HEK293 (cell line): ENCODE data around the gene PIK3R4.

Experiments
- CTCF ChIA-PET: fragments of 350-600 bp; formaldehyde crosslinking; extraction: SDS; loops from one replicate; lab custom pipeline; 2021; ENCODE audit warnings: antibody characterized with exemption; lab: Yijun Ruan, JAX
- POLR2A ChIA-PET: fragments of 300-600 bp; formaldehyde crosslinking; extraction: SDS; loops from one replicate; lab custom pipeline; 2020; ENCODE audit warnings: antibody characterized with exemption, inconsistent platforms; lab: Yijun Ruan, JAX
- H3K27ac ChIP-seq: fragments of 200-500 bp; sonication (Bioruptor generic); 2 replicates; pipeline ENCODE4 v1.5.1; 2014; ENCODE audit warnings: low read depth, low read length, control low read depth, inconsistent platforms; ENCODE audit errors: extremely low read depth
- H3K36me3 ChIP-seq, 2 experiments: fragments of 200-500 bp in 1 of 2; sonication (Bioruptor generic) in 1 of 2; 1 replicate in 1 of 2; 2 replicates in 1 of 2; pipeline ENCODE4 v1.5.1; 2014 to 2017; ENCODE audit warnings: inconsistent platforms in 2 of 2, low read length in 2 of 2; ENCODE audit not compliant: control insufficient read depth in 2 of 2, insufficient read depth in 1 of 2
- H3K4me1 ChIP-seq: fragments of 200-500 bp; sonication (Bioruptor generic); 2 replicates; pipeline ENCODE4 v1.5.1; 2014; ENCODE audit warnings: mild to moderate bottlenecking, low read length, inconsistent platforms; ENCODE audit not compliant: control insufficient read depth, insufficient read depth
- H3K4me3 ChIP-seq: 2 replicates; pipeline ENCODE4 v1.5.1; 2011; ENCODE audit warnings: low read depth, mild to moderate bottlenecking, control low read depth, low read length, moderate library complexity
- H3K9me3 ChIP-seq: fragments of 200-500 bp; sonication (Bioruptor generic); 2 replicates; pipeline ENCODE4 v1.5.1; 2014; ENCODE audit warnings: low read depth, low read length, inconsistent platforms; ENCODE audit not compliant: control insufficient read depth, insufficient read depth
- GLI4 ChIP-seq: fragments of 450-650 bp; formaldehyde crosslinking; IDR thresholded peaks from 2 replicates; pipeline ENCODE4 v1.5.1; 2016; ENCODE audit warnings: missing biosample characterization, missing genetic modification characterization
- HOXA7 ChIP-seq: sonication (generic); formaldehyde crosslinking; IDR thresholded peaks from 2 replicates; pipeline ENCODE4 v1.8.1; 2022; ENCODE audit warnings: missing genetic modification reagents, borderline replicate concordance
- PRDM2 ChIP-seq: fragments of 450-650 bp; formaldehyde crosslinking; IDR thresholded peaks from 2 replicates; pipeline ENCODE4 v1.5.1; 2016; ENCODE audit warnings: missing biosample characterization, missing genetic modification characterization, borderline replicate concordance
- TSHZ1 ChIP-seq: fragments of 450-650 bp; formaldehyde crosslinking; IDR thresholded peaks from 2 replicates; pipeline ENCODE4 v1.5.1; 2016; ENCODE audit warnings: missing biosample characterization, missing genetic modification characterization, borderline replicate concordance
- ZBTB20 ChIP-seq: fragments of 450-650 bp; formaldehyde crosslinking; IDR thresholded peaks from 2 replicates; pipeline ENCODE4 v1.5.1; 2016; ENCODE audit warnings: missing biosample characterization, missing genetic modification characterization
- ZBTB44 ChIP-seq: fragments of 450-650 bp; IDR thresholded peaks from 2 replicates; pipeline ENCODE4 v1.5.1; 2018; ENCODE audit warnings: missing biosample characterization, mild to moderate bottlenecking, missing genetic modification characterization
- ZBTB49 ChIP-seq: fragments of 450-650 bp; formaldehyde crosslinking; IDR thresholded peaks from 2 replicates; pipeline ENCODE4 v1.5.1; 2016; ENCODE audit warnings: missing biosample characterization, missing genetic modification characterization, low read depth
- ZNF114 ChIP-seq: fragments of 450-650 bp; formaldehyde crosslinking; IDR thresholded peaks from 2 replicates; pipeline ENCODE4 v1.5.0; 2017; ENCODE audit warnings: missing biosample characterization, missing genetic modification characterization
- ZNF2 ChIP-seq: fragments of 450-650 bp; formaldehyde crosslinking; IDR thresholded peaks from 2 replicates; pipeline ENCODE4 v1.5.1; 2016; ENCODE audit warnings: missing biosample characterization, missing genetic modification characterization
- ZNF239 ChIP-seq: fragments of 450-650 bp; formaldehyde crosslinking; IDR thresholded peaks from 2 replicates; pipeline ENCODE4 v1.5.1; 2016; ENCODE audit warnings: missing biosample characterization, missing genetic modification characterization
- ZNF341 ChIP-seq: fragments of 450-650 bp; formaldehyde crosslinking; IDR thresholded peaks from 2 replicates; pipeline ENCODE4; 2016; ENCODE audit warnings: low read depth, missing biosample characterization, missing genetic modification characterization
- ZNF391 ChIP-seq: fragments of 450-650 bp; formaldehyde crosslinking; IDR thresholded peaks from 2 replicates; pipeline ENCODE4 v1.5.1; 2016; ENCODE audit warnings: low read depth, missing biosample characterization, missing genetic modification characterization, borderline replicate concordance
- ZNF416 ChIP-seq: fragments of 450-650 bp; formaldehyde crosslinking; IDR thresholded peaks from 2 replicates; pipeline ENCODE4 v1.5.1; 2016; ENCODE audit warnings: missing biosample characterization, missing genetic modification characterization
- ZNF423 ChIP-seq: fragments of 450-650 bp; formaldehyde crosslinking; IDR thresholded peaks from 2 replicates; pipeline ENCODE4 v1.5.1; 2016; ENCODE audit warnings: missing biosample characterization, missing genetic modification characterization
- ZNF501 ChIP-seq: fragments of 450-650 bp; formaldehyde crosslinking; IDR thresholded peaks from 2 replicates; pipeline ENCODE4 v1.5.1; 2016; ENCODE audit warnings: missing biosample characterization, missing genetic modification characterization
- ZNF530 ChIP-seq: fragments of 450-650 bp; formaldehyde crosslinking; IDR thresholded peaks from 2 replicates; pipeline ENCODE4 v1.5.1; 2016; ENCODE audit warnings: low read depth, missing biosample characterization, missing genetic modification characterization
- ZNF645 ChIP-seq: fragments of 450-650 bp; formaldehyde crosslinking; IDR thresholded peaks from 2 replicates; pipeline ENCODE4; 2016; ENCODE audit warnings: missing biosample characterization, missing genetic modification characterization

Gene PIK3R4

GRCh38 chr3:130725746-130726145 is 20.9 kb downstream of the PIK3R4 start:
- ChIA-PET POLR2A (interaction anchor here (0.6 kb wide), 1 partner anchor 22 kb away, joined by 3 read pairs; no protein-coding TSS in a partner anchor), CTCF (interaction anchor here (0.6 kb wide), 1 partner anchor 15 kb away, joined by 4 read pairs; no protein-coding TSS in a partner anchor)
- Histone ChIP-seq H3K4me1 (no peaks in the 10 kb centered on the region), H3K9me3 (no peaks in the 10 kb centered on the region)
- TF ChIP-seq ZNF423 (tag by site-specific recombination), result no peak
- no peak for TF ChIP-seq ZBTB49 (tag by site-specific recombination)
- TF ChIP-seq ZNF114 (tag by site-specific recombination), result no peak
- no peak for TF ChIP-seq ZNF501 (tag by site-specific recombination)
- TF ChIP-seq, all 188 proteins: peak for 0
- H3K36me3 ChIP-seq, result peaks cover 0 to 20% of the 10 kb centered on the region in 2 experiments; a peak in 2 of 3 replicates
- H3K27ac ChIP-seq, result no peak overlapping the region
- H3K4me3 ChIP-seq, result no peak overlapping the region

- ChIA-PET POLR2A (no interaction called here), CTCF (no interaction called here)
- H3K4me3 ChIP-seq, result no peak overlapping the region
- peaks cover 0 to 54% of the 10 kb centered on the region in 2 experiments; a peak in 2 of 3 replicates for H3K36me3 ChIP-seq
- no peak overlapping the region for H3K27ac ChIP-seq
- no peaks in the 10 kb centered on the region for H3K9me3 ChIP-seq
- H3K4me1 ChIP-seq, result no peaks in the 10 kb centered on the region
- TF ChIP-seq ZNF530 (tag by site-specific recombination) (no peak), PRDM2 (tag by site-specific recombination) (no peak), ZNF341 (no peak), TSHZ1 (tag by site-specific recombination) (no peak), HOXA7 (CRISPR knock-in tag) (no peak), GLI4 (tag by site-specific recombination) (no peak), ZBTB44 (tag by site-specific recombination) (no peak), ZBTB20 (tag by site-specific recombination) (no peak), ZNF2 (tag by site-specific recombination) (no peak), ZNF645 (tag by site-specific recombination) (no peak), ZNF416 (tag by site-specific recombination) (no peak), ZNF239 (tag by site-specific recombination) (no peak), ZNF391 (tag by site-specific recombination) (no peak)
Measured at GRCh38 chr3:130715616-130716015, 31.0 kb downstream of the PIK3R4 start.
